K562 (cell line): ENCODE data around the gene ZFP64. TPM values are rescaled to one million over a fixed set of nuclear protein-coding genes. Genes with fewer than 3 reads are reported as not detected.

Experiments
- E2F6 ChIP-seq, 2 experiments: IDR thresholded peaks; 2 replicates each; pipeline ENCODE4 v1.6.1; 2011; ENCODE audit warnings: borderline replicate concordance in 1 of 2, control low read depth in 1 of 2, low read depth in 1 of 2, low read length in 1 of 2, mild to moderate bottlenecking in 1 of 2, mixed read lengths in 1 of 2, moderate library complexity in 1 of 2; ENCODE audit not compliant: insufficient read depth in 1 of 2, insufficient read length in 1 of 2, poor library complexity in 1 of 2, severe bottlenecking in 1 of 2; ENCODE audit errors: extremely low read depth in 1 of 2
- GATAD2B ChIP-seq: fragments of 450-650 bp; IDR thresholded peaks from 2 replicates; pipeline ENCODE4 v1.6.1; 2017; ENCODE audit warnings: mild to moderate bottlenecking, borderline replicate concordance
- HDAC1 ChIP-seq, 2 experiments: fragments of 450-650 bp; IDR thresholded peaks; 2 replicates each; pipeline ENCODE4 v1.6.1; 2016 to 2017; ENCODE audit warnings: inconsistent platforms in 1 of 2, mild to moderate bottlenecking in 1 of 2, moderate library complexity in 1 of 2
- NCOA4 ChIP-seq: fragments of 450-650 bp; IDR thresholded peaks from 2 replicates; pipeline ENCODE4 v1.6.1; 2018; ENCODE audit warnings: mild to moderate bottlenecking; ENCODE audit not compliant: partially characterized antibody
- PCBP1 ChIP-seq: fragments of 200-400 bp; formaldehyde crosslinking; IDR thresholded peaks from 2 replicates; pipeline ENCODE4 v1.6.1; 2018; ENCODE audit warnings: mild to moderate bottlenecking, low read depth, low read length; ENCODE audit not compliant: poor library complexity, severe bottlenecking
- PHF21A ChIP-seq: fragments of 450-650 bp; IDR thresholded peaks from 2 replicates; pipeline ENCODE4 v1.6.1; 2017; ENCODE audit warnings: low read depth, borderline replicate concordance
- POLR2AphosphoS2 ChIP-seq: IDR thresholded peaks from 2 replicates; pipeline ENCODE4 v1.6.1; 2012; ENCODE audit warnings: low read length, improper control_type of control experiment
- TAF9B ChIP-seq: fragments of 450-650 bp; IDR thresholded peaks from 2 replicates; pipeline ENCODE4 v1.6.1; 2018; ENCODE audit warnings: mild to moderate bottlenecking; ENCODE audit not compliant: partially characterized antibody
- ZBTB5 ChIP-seq: fragments of 450-650 bp; IDR thresholded peaks from 2 replicates; pipeline ENCODE4 v1.6.1; 2017; ENCODE audit warnings: antibody characterized with exemption
- ZNF174 ChIP-seq: fragments of 250-450 bp; sonication (Bioruptor Pico); IDR thresholded peaks from 2 replicates; pipeline ENCODE4 v1.4.0; 2020; ENCODE audit warnings: mild to moderate bottlenecking
- ZNF274 ChIP-seq: IDR thresholded peaks from 2 replicates; pipeline ENCODE4 v1.6.1; 2011; ENCODE audit warnings: low read depth, mild to moderate bottlenecking, low read length, moderate library complexity, borderline replicate concordance
- ZNF282 ChIP-seq: sonication (generic); formaldehyde crosslinking; IDR thresholded peaks from 2 replicates; pipeline ENCODE4 v1.8.1; 2023; ENCODE audit warnings: missing genetic modification reagents
- ZNF395 ChIP-seq: fragments of 200-800 bp; sonication (Bioruptor generic); IDR thresholded peaks from 2 replicates; pipeline ENCODE4 v1.6.1; 2017; ENCODE audit warnings: missing genetic modification characterization, missing compliant biosample characterization
- ZNF398 ChIP-seq: fragments of 250-450 bp; sonication (Bioruptor Pico); IDR thresholded peaks from 2 replicates; pipeline ENCODE4 v1.8.0; 2021; ENCODE audit warnings: moderate library complexity, mild to moderate bottlenecking, inconsistent platforms
- ZNF644 ChIP-seq: fragments of 200-800 bp; sonication (Bioruptor generic); IDR thresholded peaks from 2 replicates; pipeline ENCODE4 v1.6.1; 2016; ENCODE audit warnings: low read depth, missing genetic modification characterization, missing compliant biosample characterization
- ZNF695 ChIP-seq: fragments of 450-650 bp; formaldehyde crosslinking; IDR thresholded peaks from 2 replicates; pipeline ENCODE4 v1.4.0; 2020; ENCODE audit warnings: mild to moderate bottlenecking, moderate library complexity
- ZNF77 ChIP-seq: fragments of 250-450 bp; sonication (Bioruptor Pico); IDR thresholded peaks from 2 replicates; pipeline ENCODE4 v1.5.0; 2020
- ZZZ3 ChIP-seq: fragments of 450-650 bp; IDR thresholded peaks from 2 replicates; pipeline ENCODE4 v1.6.1; 2016; ENCODE audit warnings: antibody characterized with exemption, mild to moderate bottlenecking, moderate library complexity
- polyA plus RNA-seq, 8 experiments: library from polyadenylated mRNA; depleted of rRNA in 4 of 8; stranded (reverse) in 5 of 8; unstranded in 3 of 8; fragments of >200 nt; fragmentation: Nextera tagmentation in 2 of 8; fragmentation: Illumina TruSeq in 1 of 8; extraction: Ambion mirVana in 2 of 8; extraction: Trizol in 1 of 8; gene quantifications; 2 replicates each; pipeline versions ENCODE4 v1.2.1 to v1.2.3, GENCODE V29; 2011 to 2014; ENCODE audit warnings: inconsistent platforms in 1 of 8, missing spikeins in 1 of 8
- total RNA-seq, 7 experiments: library from RNA; depleted of rRNA in 6 of 7; stranded (reverse); fragments of >200 nt in 6 of 7; fragmentation: Illumina TruSeq in 2 of 7; extraction: Trizol in 2 of 7; gene quantifications; 2 replicates each; pipeline versions ENCODE4 v1.2.1 to v1.2.3, GENCODE V29; 2011 to 2021; ENCODE audit warnings: low replicate concordance in 1 of 7

The ZFP64 gene
- total and polyA plus RNA-seq, 9 of the 15 experiments (the other 6 are each of a cell fraction or from before 2014, with no cell fraction given) = 1.4 to 13.4 (median 7.0) TPM

DNA sequence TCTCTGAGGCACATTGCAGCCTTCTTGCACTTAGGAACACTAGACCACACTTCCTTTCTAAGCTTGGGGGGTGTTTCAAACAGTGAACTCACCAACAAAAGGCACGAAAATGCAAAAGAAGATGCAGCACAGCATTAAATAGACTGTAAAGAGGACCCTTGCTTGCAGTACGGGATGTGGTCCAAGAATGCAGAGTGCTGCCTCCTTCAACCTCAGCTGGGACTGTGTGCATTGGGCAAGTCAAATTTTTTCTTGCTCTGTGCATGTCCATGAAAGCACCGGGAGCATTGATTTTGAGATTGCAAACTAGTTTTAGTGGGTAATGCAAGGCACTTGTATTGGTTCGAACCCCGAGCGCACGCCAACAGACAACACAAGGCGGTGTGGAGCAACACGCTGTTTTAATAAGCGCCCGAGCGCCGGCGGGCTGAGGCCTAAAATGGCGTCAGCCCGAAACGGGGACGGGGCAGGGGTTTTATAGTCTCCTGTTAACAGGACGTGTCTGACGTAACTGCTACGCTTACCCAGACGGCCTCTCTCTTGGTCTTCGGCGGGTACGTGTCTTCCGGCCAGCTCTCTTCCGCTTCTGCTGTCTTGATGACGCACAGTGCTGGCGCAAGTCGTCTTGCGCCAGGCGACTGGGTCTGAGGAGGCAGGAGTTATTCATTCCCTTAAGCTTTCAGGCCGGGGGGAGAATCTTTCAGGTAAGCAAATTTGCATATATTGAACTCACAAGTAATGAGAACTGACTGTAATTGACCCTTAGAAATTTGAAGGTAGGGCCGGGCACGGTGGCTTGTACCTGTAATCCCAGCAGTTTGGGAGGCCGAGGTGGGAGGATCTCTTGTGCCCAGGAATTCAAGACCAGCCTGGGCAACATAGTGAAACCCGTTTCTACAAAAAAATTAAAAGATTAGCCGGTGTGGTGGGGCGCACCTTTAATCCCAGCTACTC lies 18.7 kb upstream of the ZFP64 start (continued):
- TF ChIP-seq ZNF274 = no peak
- no peak for TF ChIP-seq ZNF282 (CRISPR knock-in tag)
- no peak for TF ChIP-seq ZNF644 (tag)
- no peak for TF ChIP-seq ZNF695 (CRISPR knock-in tag)
- TF ChIP-seq PHF21A = no peak
- TF ChIP-seq ZBTB5 = no peak
- TF ChIP-seq ZNF77 = no peak
- TF ChIP-seq NCOA4 = no peak
- no peak for TF ChIP-seq ZNF398
- TF ChIP-seq POLR2AphosphoS2 = no peak
- TF ChIP-seq ZNF395 (CRISPR knock-in tag) = no peak
- TF ChIP-seq PCBP1 = no peak
- no peak for TF ChIP-seq GATAD2B
- no peak for TF ChIP-seq ZZZ3
- no peak for TF ChIP-seq HDAC1 (IDR thresholded peaks at IDR 0.05)
- TF ChIP-seq TAF9B = no peak
- TF ChIP-seq E2F6 (IDR thresholded peaks at IDR 0.05; ENCODE audit: borderline replicate concordance in 1 of 2, extremely low read depth in 1 of 2, insufficient read depth in 1 of 2, insufficient read length in 1 of 2, low read depth in 1 of 2, low read length in 1 of 2, poor library complexity in 1 of 2, severe bottlenecking in 1 of 2) = no peak
- no peak for TF ChIP-seq ZNF174 (CRISPR knock-in tag)
